GM23338 (cell line): ENCODE data around the gene PI4K2A. TPM values are rescaled to one million over a fixed set of nuclear protein-coding genes. Genes with fewer than 3 reads are reported as not detected.

Source experiments
- ATAC-seq: fragments of 200-7000 bp; cut with Tn5 transposase; 3 replicates; pipeline ENCODE4 v1.9.1; 2020
- DNase-seq: peaks from one replicate; pipeline ENCODE4 v3.0.0-alpha.2; 2015; ENCODE audit warnings: low spot score
- H2AFZ ChIP-seq: fragments of 200-600 bp; sonication (generic); 2 replicates; pipeline ENCODE4 v1.8.0; 2016; ENCODE audit warnings: antibody characterized with exemption, mild to moderate bottlenecking, moderate library complexity
- H3F3A ChIP-seq: fragments of 200-600 bp; sonication (generic); replicated peaks from 2 replicates; pipeline ENCODE4 v1.8.0; 2017; ENCODE audit warnings: antibody characterized with exemption, mixed run types, low read depth
- H3K27ac ChIP-seq: fragments of 200-600 bp; sonication (generic); 2 replicates; pipeline ENCODE4 v1.6.1; 2016; ENCODE audit warnings: low read depth
- H3K27me3 ChIP-seq: fragments of 200-600 bp; sonication (generic); 2 replicates; pipeline ENCODE4 v1.8.0; 2016; ENCODE audit warnings: mild to moderate bottlenecking, mixed run types, moderate library complexity; ENCODE audit not compliant: insufficient read depth
- H3K36me3 ChIP-seq: fragments of 200-600 bp; sonication (generic); 2 replicates; pipeline ENCODE4 v1.8.0; 2016; ENCODE audit warnings: mild to moderate bottlenecking; ENCODE audit not compliant: insufficient read depth
- H3K4me1 ChIP-seq: fragments of 200-600 bp; sonication (generic); 2 replicates; pipeline ENCODE4 v1.8.0; 2016; ENCODE audit warnings: mild to moderate bottlenecking, moderate library complexity; ENCODE audit not compliant: insufficient read depth
- H3K4me2 ChIP-seq: fragments of 200-600 bp; sonication (generic); 2 replicates; pipeline ENCODE4 v1.7.1; 2017; ENCODE audit warnings: mixed run types
- H3K4me3 ChIP-seq: fragments of 200-600 bp; sonication (generic); 2 replicates; pipeline ENCODE4 v1.6.1; 2016; ENCODE audit warnings: mixed run types
- H3K79me2 ChIP-seq: fragments of 200-600 bp; sonication (generic); replicated peaks from 2 replicates; pipeline ENCODE4 v1.8.0; 2017; ENCODE audit warnings: mild to moderate bottlenecking; ENCODE audit not compliant: insufficient read depth
- H3K9me2 ChIP-seq: fragments of 200-600 bp; sonication (generic); 2 replicates; pipeline ENCODE4 v1.8.0; 2017; ENCODE audit not compliant: insufficient read depth
- H4K20me1 ChIP-seq: fragments of 200-600 bp; sonication (generic); replicated peaks from 2 replicates; pipeline ENCODE4 v1.8.0; 2017; ENCODE audit warnings: mild to moderate bottlenecking; ENCODE audit not compliant: insufficient read depth
- H3K27ac Mint-ChIP-seq: 2 replicates; pipeline ENCODE4 v1.8.0; 2020; ENCODE audit warnings: inconsistent platforms, mild to moderate bottlenecking, moderate library complexity, mixed read lengths
- H3K27me3 Mint-ChIP-seq: 3 replicates; pipeline ENCODE4 v1.8.0; 2022; ENCODE audit warnings: low read depth, mild to moderate bottlenecking, moderate library complexity, mixed read lengths, inconsistent platforms; ENCODE audit not compliant: insufficient read depth, poor library complexity
- H3K36me3 Mint-ChIP-seq: 3 replicates; pipeline ENCODE4 v1.8.0; 2021; ENCODE audit warnings: low read depth, mild to moderate bottlenecking, inconsistent platforms, moderate library complexity, mixed read lengths
- H3K4me1 Mint-ChIP-seq: 3 replicates; pipeline ENCODE4 v1.8.0; 2020; ENCODE audit warnings: mild to moderate bottlenecking, inconsistent platforms, mixed read lengths
- H3K4me3 Mint-ChIP-seq: 3 replicates; pipeline ENCODE4 v1.8.0; 2021; ENCODE audit warnings: moderate library complexity, mild to moderate bottlenecking, inconsistent platforms, mixed read lengths
- H3K9me3 Mint-ChIP-seq: 3 replicates; pipeline ENCODE4 v1.8.0; 2020; ENCODE audit warnings: moderate library complexity, mild to moderate bottlenecking, inconsistent platforms, mixed read lengths
- CREB1 ChIP-seq: fragments of 250-450 bp; sonication (Bioruptor Pico); IDR thresholded peaks from 2 replicates; pipeline ENCODE4 v1.5.0; 2020; ENCODE audit warnings: low read depth, mild to moderate bottlenecking, moderate library complexity
- ETS1 ChIP-seq: IDR thresholded peaks from 2 replicates; pipeline ENCODE4 v1.6.1; 2016; ENCODE audit warnings: antibody characterized with exemption
- EZH2 ChIP-seq: fragments of 200-600 bp; sonication (generic); IDR thresholded peaks from one replicate; pipeline ENCODE4 v1.8.0; 2017; ENCODE audit warnings: antibody characterized with exemption, mild to moderate bottlenecking, low read depth; ENCODE audit not compliant: unreplicated experiment
- EZH2phosphoT487 ChIP-seq: fragments of 200-600 bp; sonication (generic); IDR thresholded peaks from one replicate; pipeline ENCODE4 v1.8.1; 2018; ENCODE audit warnings: antibody characterized with exemption; ENCODE audit not compliant: unreplicated experiment
- JUNB ChIP-seq: IDR thresholded peaks from one replicate; pipeline ENCODE4 v1.6.1; 2016; ENCODE audit warnings: antibody characterized with exemption; ENCODE audit not compliant: unreplicated experiment
- NANOG ChIP-seq: IDR thresholded peaks from 2 replicates; pipeline ENCODE4 v1.6.1; 2016; ENCODE audit warnings: antibody characterized with exemption, borderline replicate concordance
- POLR2AphosphoS5 ChIP-seq: IDR thresholded peaks from 2 replicates; pipeline ENCODE4 v1.6.1; 2016; ENCODE audit warnings: antibody characterized with exemption, low read depth
- STAT1 ChIP-seq: IDR thresholded peaks from one replicate; pipeline ENCODE4 v1.6.1; 2016; ENCODE audit warnings: antibody characterized with exemption; ENCODE audit not compliant: unreplicated experiment
- ZNF114 ChIP-seq: fragments of 250-450 bp; sonication (Bioruptor Pico); IDR thresholded peaks from 2 replicates; pipeline ENCODE4 v1.5.0; 2020; ENCODE audit warnings: mild to moderate bottlenecking, moderate library complexity
- polyA plus RNA-seq: library from polyadenylated mRNA; unstranded; fragments of >200 nt; fragmentation: Nextera tagmentation; extraction: Ambion mirVana; gene quantifications from 2 replicates; pipeline ENCODE4 v1.2.1, GENCODE V29; 2016
- total RNA-seq: library from RNA; depleted of rRNA; stranded (reverse); fragments of >200 nt; shearing (Covaris generic); gene quantifications from 2 replicates; pipeline ENCODE4 v1.2.3, GENCODE V29; 2014
- TF ChIP-seq, protein P1 (sequence below): IDR thresholded peaks from one replicate; pipeline ENCODE4 v1.6.1; 2018; ENCODE audit warnings: antibody characterized with exemption; ENCODE audit not compliant: unreplicated experiment
- TF ChIP-seq, protein P2 (sequence below), 2 experiments: fragments of 200-600 bp in 1 of 2; sonication (generic) in 1 of 2; conservative IDR thresholded peaks; 2 replicates each; pipeline versions ENCODE4 v1.5.1 to v1.6.1; 2016 to 2017; ENCODE audit warnings: antibody characterized with exemption in 2 of 2, low read depth in 2 of 2, mild to moderate bottlenecking in 2 of 2, moderate library complexity in 1 of 2

Gene PI4K2A
- total and polyA plus RNA-seq, 2 experiments from 2014 or later, result 8.1 to 29.2 TPM

GRCh38 chr10:97711640-97712572, 71.4 kb downstream of the PI4K2A start (continued):
- no peak for TF ChIP-seq POLR2AphosphoS5
- no peak for TF ChIP-seq ETS1
- TF ChIP-seq, protein P1, sequence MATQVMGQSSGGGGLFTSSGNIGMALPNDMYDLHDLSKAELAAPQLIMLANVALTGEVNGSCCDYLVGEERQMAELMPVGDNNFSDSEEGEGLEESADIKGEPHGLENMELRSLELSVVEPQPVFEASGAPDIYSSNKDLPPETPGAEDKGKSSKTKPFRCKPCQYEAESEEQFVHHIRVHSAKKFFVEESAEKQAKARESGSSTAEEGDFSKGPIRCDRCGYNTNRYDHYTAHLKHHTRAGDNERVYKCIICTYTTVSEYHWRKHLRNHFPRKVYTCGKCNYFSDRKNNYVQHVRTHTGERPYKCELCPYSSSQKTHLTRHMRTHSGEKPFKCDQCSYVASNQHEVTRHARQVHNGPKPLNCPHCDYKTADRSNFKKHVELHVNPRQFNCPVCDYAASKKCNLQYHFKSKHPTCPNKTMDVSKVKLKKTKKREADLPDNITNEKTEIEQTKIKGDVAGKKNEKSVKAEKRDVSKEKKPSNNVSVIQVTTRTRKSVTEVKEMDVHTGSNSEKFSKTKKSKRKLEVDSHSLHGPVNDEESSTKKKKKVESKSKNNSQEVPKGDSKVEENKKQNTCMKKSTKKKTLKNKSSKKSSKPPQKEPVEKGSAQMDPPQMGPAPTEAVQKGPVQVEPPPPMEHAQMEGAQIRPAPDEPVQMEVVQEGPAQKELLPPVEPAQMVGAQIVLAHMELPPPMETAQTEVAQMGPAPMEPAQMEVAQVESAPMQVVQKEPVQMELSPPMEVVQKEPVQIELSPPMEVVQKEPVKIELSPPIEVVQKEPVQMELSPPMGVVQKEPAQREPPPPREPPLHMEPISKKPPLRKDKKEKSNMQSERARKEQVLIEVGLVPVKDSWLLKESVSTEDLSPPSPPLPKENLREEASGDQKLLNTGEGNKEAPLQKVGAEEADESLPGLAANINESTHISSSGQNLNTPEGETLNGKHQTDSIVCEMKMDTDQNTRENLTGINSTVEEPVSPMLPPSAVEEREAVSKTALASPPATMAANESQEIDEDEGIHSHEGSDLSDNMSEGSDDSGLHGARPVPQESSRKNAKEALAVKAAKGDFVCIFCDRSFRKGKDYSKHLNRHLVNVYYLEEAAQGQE, result no peak
- no peak for TF ChIP-seq ZNF114
- no peak for TF ChIP-seq EZH2phosphoT487
- no peak for TF ChIP-seq EZH2
- TF ChIP-seq NANOG, result no peak

GRCh38 chr10:97713339-97713825, 72.9 kb downstream of the PI4K2A start, which contains the start of gene MARVELD1:
Gene MARVELD1, plus strand, starts transcription at chr10:97713730. Its CDS starts 147 bp downstream, at chr10:97713877.
- DNase-seq (peak; percentile 92), ATAC-seq (peak; percentile 19)
- Histone ChIP-seq H2AFZ (peak within 1 kb of the TSS; percentile 95), H3K79me2 (peaks cover 17% of the 10 kb centered on the region), H3K36me3 (peaks cover 7% of the 10 kb centered on the region; the same call in 1 of the 2 replicates), H3K27me3 (no peaks in the 10 kb centered on the region), H3K27ac (peak within 1 kb of the TSS; percentile 97), H3F3A (peaks cover 18% of the 10 kb centered on the region), H4K20me1 (no peaks in the 10 kb centered on the region), H3K9me2 (no peaks in the 10 kb centered on the region), H3K4me2 (peak within 1 kb of the TSS; percentile 92), H3K4me3 (peak within 1 kb of the TSS; percentile 82), H3K4me1 (peaks cover 40% of the 10 kb centered on the region)
- H3K4me3 Mint-ChIP-seq, result peak within 1 kb of the TSS; percentile 100
- peaks cover 26% of the 10 kb centered on the region for H3K36me3 Mint-ChIP-seq
- peaks cover 17% of the 10 kb centered on the region for H3K27me3 Mint-ChIP-seq
- peaks cover 51% of the 10 kb centered on the region for H3K4me1 Mint-ChIP-seq
- no peak for TF ChIP-seq EZH2phosphoT487
- TF ChIP-seq CREB1 (CRISPR knock-in tag), result no peak
- TF ChIP-seq JUNB, result no peak
- TF ChIP-seq, protein P2, sequence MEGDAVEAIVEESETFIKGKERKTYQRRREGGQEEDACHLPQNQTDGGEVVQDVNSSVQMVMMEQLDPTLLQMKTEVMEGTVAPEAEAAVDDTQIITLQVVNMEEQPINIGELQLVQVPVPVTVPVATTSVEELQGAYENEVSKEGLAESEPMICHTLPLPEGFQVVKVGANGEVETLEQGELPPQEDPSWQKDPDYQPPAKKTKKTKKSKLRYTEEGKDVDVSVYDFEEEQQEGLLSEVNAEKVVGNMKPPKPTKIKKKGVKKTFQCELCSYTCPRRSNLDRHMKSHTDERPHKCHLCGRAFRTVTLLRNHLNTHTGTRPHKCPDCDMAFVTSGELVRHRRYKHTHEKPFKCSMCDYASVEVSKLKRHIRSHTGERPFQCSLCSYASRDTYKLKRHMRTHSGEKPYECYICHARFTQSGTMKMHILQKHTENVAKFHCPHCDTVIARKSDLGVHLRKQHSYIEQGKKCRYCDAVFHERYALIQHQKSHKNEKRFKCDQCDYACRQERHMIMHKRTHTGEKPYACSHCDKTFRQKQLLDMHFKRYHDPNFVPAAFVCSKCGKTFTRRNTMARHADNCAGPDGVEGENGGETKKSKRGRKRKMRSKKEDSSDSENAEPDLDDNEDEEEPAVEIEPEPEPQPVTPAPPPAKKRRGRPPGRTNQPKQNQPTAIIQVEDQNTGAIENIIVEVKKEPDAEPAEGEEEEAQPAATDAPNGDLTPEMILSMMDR (conservative IDR thresholded peaks at IDR 0.05; ENCODE audit: low read depth in 2 of 2), result no peak
- no peak for TF ChIP-seq NANOG
- TF ChIP-seq STAT1, result no peak
- TF ChIP-seq EZH2, result no peak
- no peaks in the 10 kb centered on the region; the same call in 2 of the 3 replicates for H3K9me3 Mint-ChIP-seq
- H3K27ac Mint-ChIP-seq, result peak within 1 kb of the TSS; percentile 99
